Renal cortex interstitium (tissue), 11 donors: Measurements from ENCODE around the gene FBXL15. TPM values are rescaled to one million over a fixed set of nuclear protein-coding genes. Genes with fewer than 3 reads are reported as not detected.
"Not testable (repeated sequence)": the region's sequence is repeated elsewhere in the genome, so short reads cannot be mapped to it uniquely, and the experiment has no call there.

Source experiments
- DNase-seq, 11 donors: peaks; one replicate each; pipeline ENCODE4 v3.0.0-alpha.2; 2013; ENCODE audit warnings: low read depth in 9 of 11, low spot score in 4 of 11; ENCODE audit errors: extremely low read depth in 1 of 11
- polyA plus RNA-seq, 3 donors: library from polyadenylated mRNA; unstranded; fragments of 120-200 nt; gene quantifications; one replicate each; pipeline ENCODE4 v1.2.1, GENCODE V29; 2013; ENCODE audit not compliant: insufficient read length in 3 of 3

FBXL15 gene
- polyA plus RNA-seq, 3 donors: 4.9 to 12.5 (median 12.0) TPM

- no peak for DNase-seq
Observed at GRCh38 chr10:102444851-102445250, 24.2 kb downstream of the FBXL15 start.

- peak in 5 of 11 donors; percentile 51 to 74 (median 67) for DNase-seq
Observed at GRCh38 chr10:102449321-102450123, 28.9 kb downstream of the FBXL15 start.

GRCh38 chr10:102450124-102450373 lies 29.4 kb downstream of the FBXL15 start:
- no peak for DNase-seq

- DNase-seq: peak in 9 of 11 donors; percentile 76 to 81 (median 79)
Observed at GRCh38 chr10:102450374-102451104, 29.9 kb downstream of the FBXL15 start.

- no peak for DNase-seq
Observed at GRCh38 chr10:102451105-102451969, 30.7 kb downstream of the FBXL15 start, which contains the start of gene C10orf95. Gene C10orf95, minus strand, starts transcription at chr10:102451543. Its CDS starts 450 bp downstream, at chr10:102451093.

GRCh38 chr10:102452672-102453340 lies 32.2 kb downstream of the FBXL15 start:
- no peak for DNase-seq

GRCh38 chr10:102453502-102453901 lies 32.9 kb downstream of the FBXL15 start:
- DNase-seq: no peak

GRCh38 chr10:102454662-102455487 lies 34.2 kb downstream of the FBXL15 start:
- not testable (repeated sequence) for DNase-seq

GRCh38 chr10:102455893-102456471 lies 35.3 kb downstream of the FBXL15 start:
- DNase-seq: no peak

- no peak for DNase-seq
Observed at GRCh38 chr10:102457591-102458150, 37.0 kb downstream of the FBXL15 start.

GRCh38 chr10:102458656-102459055 lies 38.0 kb downstream of the FBXL15 start:
- no peak for DNase-seq

- peak in 1 of 11 donors; percentile 15 for DNase-seq
Observed at GRCh38 chr10:102460836-102461186, 40.2 kb downstream of the FBXL15 start.

GRCh38 chr10:102461187-102462054 lies 40.8 kb downstream of the FBXL15 start:
- peak; percentile 62 to 91 (median 86) for DNase-seq

- DNase-seq: no peak
Observed at GRCh38 chr10:102462512-102463054, 41.9 kb downstream of the FBXL15 start.

GRCh38 chr10:102463983-102464382 lies 43.3 kb downstream of the FBXL15 start:
- no peak for DNase-seq

- no peak for DNase-seq
Observed at GRCh38 chr10:102465466-102465865, 44.8 kb downstream of the FBXL15 start.
